Measurements from ENCODE around the gene COPS7A.
"Not testable (repeated sequence)": the region's sequence is repeated elsewhere in the genome, so short reads cannot be mapped to it uniquely, and the experiment has no call there.

The COPS7A gene

DNA sequence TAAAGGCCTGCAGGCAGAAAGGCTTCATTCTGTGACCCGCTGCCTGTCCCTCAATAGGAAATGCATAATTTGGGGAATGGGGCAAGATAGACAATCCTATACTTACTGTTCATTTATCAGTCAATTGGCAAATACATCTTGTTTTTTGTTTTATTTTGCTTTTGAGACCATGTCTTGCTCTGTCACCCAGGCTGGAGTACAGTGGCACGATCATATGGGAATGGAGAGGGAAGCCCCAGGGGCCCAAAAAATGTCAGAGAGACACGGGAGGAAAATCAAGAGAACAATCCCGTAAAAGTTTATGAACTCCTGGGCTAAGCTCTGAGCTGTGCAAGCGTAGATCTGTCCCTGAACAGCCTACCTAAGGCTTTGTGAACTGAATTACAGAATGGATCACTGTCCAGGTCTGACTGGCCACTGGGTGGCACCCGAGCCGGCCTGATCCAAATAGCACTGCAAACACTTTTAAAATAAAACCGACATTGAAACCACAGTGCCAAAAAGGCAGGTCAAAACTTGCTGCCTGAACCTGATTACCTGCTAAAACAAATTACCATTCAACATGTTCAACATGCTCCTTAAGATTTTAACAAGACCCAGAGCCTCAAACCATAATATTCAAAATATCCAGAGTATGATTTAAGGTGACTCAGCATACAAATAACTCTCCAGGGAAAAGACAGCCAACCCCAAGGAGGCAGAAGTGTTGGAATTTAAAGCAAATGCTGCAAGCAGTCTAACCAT, 11.8 kb downstream of the COPS7A start (continued):
- TF ChIP-seq, protein P1, sequence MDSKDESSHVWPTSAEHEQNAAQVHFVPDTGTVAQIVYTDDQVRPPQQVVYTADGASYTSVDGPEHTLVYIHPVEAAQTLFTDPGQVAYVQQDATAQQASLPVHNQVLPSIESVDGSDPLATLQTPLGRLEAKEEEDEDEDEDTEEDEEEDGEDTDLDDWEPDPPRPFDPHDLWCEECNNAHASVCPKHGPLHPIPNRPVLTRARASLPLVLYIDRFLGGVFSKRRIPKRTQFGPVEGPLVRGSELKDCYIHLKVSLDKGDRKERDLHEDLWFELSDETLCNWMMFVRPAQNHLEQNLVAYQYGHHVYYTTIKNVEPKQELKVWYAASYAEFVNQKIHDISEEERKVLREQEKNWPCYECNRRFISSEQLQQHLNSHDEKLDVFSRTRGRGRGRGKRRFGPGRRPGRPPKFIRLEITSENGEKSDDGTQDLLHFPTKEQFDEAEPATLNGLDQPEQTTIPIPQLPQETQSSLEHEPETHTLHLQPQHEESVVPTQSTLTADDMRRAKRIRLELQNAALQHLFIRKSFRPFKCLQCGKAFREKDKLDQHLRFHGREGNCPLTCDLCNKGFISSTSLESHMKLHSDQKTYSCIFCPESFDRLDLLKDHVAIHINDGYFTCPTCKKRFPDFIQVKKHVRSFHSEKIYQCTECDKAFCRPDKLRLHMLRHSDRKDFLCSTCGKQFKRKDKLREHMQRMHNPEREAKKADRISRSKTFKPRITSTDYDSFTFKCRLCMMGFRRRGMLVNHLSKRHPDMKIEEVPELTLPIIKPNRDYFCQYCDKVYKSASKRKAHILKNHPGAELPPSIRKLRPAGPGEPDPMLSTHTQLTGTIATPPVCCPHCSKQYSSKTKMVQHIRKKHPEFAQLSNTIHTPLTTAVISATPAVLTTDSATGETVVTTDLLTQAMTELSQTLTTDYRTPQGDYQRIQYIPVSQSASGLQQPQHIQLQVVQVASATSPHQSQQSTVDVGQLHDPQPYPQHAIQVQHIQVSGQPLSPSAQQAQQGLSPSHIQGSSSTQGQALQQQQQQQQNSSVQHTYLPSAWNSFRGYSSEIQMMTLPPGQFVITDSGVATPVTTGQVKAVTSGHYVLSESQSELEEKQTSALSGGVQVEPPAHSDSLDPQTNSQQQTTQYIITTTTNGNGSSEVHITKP (tag by site-specific recombination; IDR thresholded peaks at IDR 0.05): peak; percentile 48; the same call in 1 of the 2 replicates
- TF ChIP-seq ZNF10 (tag by site-specific recombination; IDR thresholded peaks at IDR 0.05): 0 out of 2 replicates have a peak, but pooled peaks have one; percentile 16
- 0 out of 2 replicates have a peak, but pooled peaks have one; percentile 16 for TF ChIP-seq ZNF600 (tag by site-specific recombination; IDR thresholded peaks at IDR 0.05)
- TF ChIP-seq ZNF629 (tag by site-specific recombination; IDR thresholded peaks at IDR 0.05): 0 out of 2 replicates have a peak, but pooled peaks have one; percentile 10
- TF ChIP-seq PRDM1 (tag by site-specific recombination; IDR thresholded peaks at IDR 0.05): 0 out of 2 replicates have a peak, but pooled peaks have one; percentile 16

DNA sequence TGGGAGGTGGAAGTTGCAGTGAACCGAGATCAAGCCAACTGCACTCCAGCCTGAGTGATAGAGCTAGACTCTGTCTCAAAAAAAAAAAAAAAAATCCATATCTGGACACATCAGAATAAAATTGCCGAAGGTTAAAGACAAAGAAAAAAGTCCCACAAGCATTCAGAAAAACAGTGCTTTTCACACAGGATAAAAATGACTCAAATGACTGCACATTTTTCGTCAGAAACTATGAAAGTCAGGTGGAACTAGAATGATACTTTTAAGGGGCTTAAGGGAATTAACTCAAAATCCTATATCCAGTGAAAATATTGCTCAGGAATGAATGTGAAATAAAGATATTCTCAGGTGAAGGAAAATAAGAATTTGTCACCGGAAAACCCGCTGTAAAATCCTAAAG, 12.9 kb downstream of the COPS7A start:
- CTCF ChIA-PET: interaction anchor here (0.5 to 2.9 kb wide), 9 partner anchors 9 to 98 kb away, joined by 3 to 17 read pairs (median 3); partner anchors contain the start of genes COPS7A, MLF2 and PTMS
- Histone ChIP-seq H3K9me3 (ENCODE audit: control insufficient read depth, insufficient read depth, low read depth, low read length) (no peaks in the 10 kb centered on the region), H3K4me3 (ENCODE audit: low read depth, low read length) (no peak overlapping the region), H3K4me1 (ENCODE audit: control insufficient read depth, insufficient read depth, low read length) (no peaks in the 10 kb centered on the region), H3K36me3 (ENCODE audit: control insufficient read depth in 2 of 2, insufficient read depth in 1 of 2, low read length in 2 of 2) (peaks cover 3 to 15% of the 10 kb centered on the region in 2 experiments; a peak in 2 of 3 replicates), H3K27ac (ENCODE audit: extremely low read depth, low read depth, low read length) (no peak overlapping the region)
- TF ChIP-seq ZNF76 (tag by site-specific recombination; IDR thresholded peaks at IDR 0.05; ENCODE audit: borderline replicate concordance, low read depth) (no peak), ZNF610 (tag by site-specific recombination; IDR thresholded peaks at IDR 0.05; ENCODE audit: borderline replicate concordance) (no peak), ZNF777 (tag by site-specific recombination; IDR thresholded peaks at IDR 0.05; ENCODE audit: borderline replicate concordance) (no peak), EGR2 (tag by site-specific recombination; IDR thresholded peaks at IDR 0.05; ENCODE audit: low read depth) (no peak), ZNF366 (tag by site-specific recombination; conservative IDR thresholded peaks at IDR 0.05) (no peak), ZNF16 (tag by site-specific recombination; IDR thresholded peaks at IDR 0.05; ENCODE audit: low read depth) (no peak), ZNF654 (tag by site-specific recombination; IDR thresholded peaks at IDR 0.05; ENCODE audit: low read depth) (no peak), ZBTB1 (tag by site-specific recombination; IDR thresholded peaks at IDR 0.05) (no peak)
- TF ChIP-seq, protein P2, sequence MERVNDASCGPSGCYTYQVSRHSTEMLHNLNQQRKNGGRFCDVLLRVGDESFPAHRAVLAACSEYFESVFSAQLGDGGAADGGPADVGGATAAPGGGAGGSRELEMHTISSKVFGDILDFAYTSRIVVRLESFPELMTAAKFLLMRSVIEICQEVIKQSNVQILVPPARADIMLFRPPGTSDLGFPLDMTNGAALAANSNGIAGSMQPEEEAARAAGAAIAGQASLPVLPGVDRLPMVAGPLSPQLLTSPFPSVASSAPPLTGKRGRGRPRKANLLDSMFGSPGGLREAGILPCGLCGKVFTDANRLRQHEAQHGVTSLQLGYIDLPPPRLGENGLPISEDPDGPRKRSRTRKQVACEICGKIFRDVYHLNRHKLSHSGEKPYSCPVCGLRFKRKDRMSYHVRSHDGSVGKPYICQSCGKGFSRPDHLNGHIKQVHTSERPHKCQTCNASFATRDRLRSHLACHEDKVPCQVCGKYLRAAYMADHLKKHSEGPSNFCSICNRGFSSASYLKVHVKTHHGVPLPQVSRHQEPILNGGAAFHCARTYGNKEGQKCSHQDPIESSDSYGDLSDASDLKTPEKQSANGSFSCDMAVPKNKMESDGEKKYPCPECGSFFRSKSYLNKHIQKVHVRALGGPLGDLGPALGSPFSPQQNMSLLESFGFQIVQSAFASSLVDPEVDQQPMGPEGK (tag by site-specific recombination; IDR thresholded peaks at IDR 0.05): no peak
- TF ChIP-seq, protein P3, sequence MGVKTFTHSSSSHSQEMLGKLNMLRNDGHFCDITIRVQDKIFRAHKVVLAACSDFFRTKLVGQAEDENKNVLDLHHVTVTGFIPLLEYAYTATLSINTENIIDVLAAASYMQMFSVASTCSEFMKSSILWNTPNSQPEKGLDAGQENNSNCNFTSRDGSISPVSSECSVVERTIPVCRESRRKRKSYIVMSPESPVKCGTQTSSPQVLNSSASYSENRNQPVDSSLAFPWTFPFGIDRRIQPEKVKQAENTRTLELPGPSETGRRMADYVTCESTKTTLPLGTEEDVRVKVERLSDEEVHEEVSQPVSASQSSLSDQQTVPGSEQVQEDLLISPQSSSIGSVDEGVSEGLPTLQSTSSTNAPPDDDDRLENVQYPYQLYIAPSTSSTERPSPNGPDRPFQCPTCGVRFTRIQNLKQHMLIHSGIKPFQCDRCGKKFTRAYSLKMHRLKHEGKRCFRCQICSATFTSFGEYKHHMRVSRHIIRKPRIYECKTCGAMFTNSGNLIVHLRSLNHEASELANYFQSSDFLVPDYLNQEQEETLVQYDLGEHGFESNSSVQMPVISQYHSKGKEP (tag by site-specific recombination; IDR thresholded peaks at IDR 0.05): no peak
- POLR2A ChIA-PET: interaction anchor here (2.6 kb wide), 1 partner anchor 16 kb away, joined by 13 read pairs; the partner anchor contains the start of gene MLF2

DNA sequence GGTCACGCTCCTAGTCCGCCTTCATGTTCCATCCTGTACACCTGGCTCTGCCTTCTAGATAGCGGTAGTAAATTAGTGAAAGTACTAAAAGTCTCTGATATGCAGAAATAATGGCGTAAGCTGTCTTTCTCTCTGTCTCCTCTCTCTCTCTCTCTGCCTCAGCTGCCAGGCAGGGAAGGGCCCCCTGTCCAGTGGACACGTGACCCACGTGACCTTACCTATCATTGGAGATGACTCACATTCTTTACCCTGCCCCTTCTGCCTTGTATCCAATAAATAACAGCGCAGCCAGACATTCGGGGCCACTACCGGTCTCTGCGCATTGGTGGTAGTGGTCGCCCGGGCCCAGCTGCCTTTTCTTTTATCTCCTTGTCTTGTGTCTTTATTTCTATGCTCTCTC, 18.2 kb downstream of the COPS7A start:
- ChIA-PET CTCF (interaction anchor here (0.8 to 3.3 kb wide), 3 partner anchors 11 to 83 kb away, joined by 3 to 24 read pairs (median 4); partner anchors contain the start of gene MLF2), POLR2A (interaction anchor here (1.2 kb wide), 1 partner anchor 10 kb away, joined by 3 read pairs; no protein-coding TSS in a partner anchor)

More for the DNA sequence above, 18.2 kb downstream of the COPS7A start:
- H3K27ac ChIP-seq (ENCODE audit: extremely low read depth, low read depth, low read length); H3K4me1 ChIP-seq (ENCODE audit: control insufficient read depth, insufficient read depth, low read length); H3K4me3 ChIP-seq (ENCODE audit: low read depth, low read length); H3K9me3 ChIP-seq (ENCODE audit: control insufficient read depth, insufficient read depth, low read depth, low read length): not testable (repeated sequence)
- H3K36me3 ChIP-seq (ENCODE audit: control insufficient read depth in 2 of 2, insufficient read depth in 1 of 2, low read length in 2 of 2): peaks cover 7 to 15% of the 10 kb centered on the region in 2 experiments
